ENCODE results near the gene HYAL1. TPM values are rescaled to one million over a fixed set of nuclear protein-coding genes. Genes with fewer than 3 reads are reported as not detected.

HYAL1 gene, protein sequence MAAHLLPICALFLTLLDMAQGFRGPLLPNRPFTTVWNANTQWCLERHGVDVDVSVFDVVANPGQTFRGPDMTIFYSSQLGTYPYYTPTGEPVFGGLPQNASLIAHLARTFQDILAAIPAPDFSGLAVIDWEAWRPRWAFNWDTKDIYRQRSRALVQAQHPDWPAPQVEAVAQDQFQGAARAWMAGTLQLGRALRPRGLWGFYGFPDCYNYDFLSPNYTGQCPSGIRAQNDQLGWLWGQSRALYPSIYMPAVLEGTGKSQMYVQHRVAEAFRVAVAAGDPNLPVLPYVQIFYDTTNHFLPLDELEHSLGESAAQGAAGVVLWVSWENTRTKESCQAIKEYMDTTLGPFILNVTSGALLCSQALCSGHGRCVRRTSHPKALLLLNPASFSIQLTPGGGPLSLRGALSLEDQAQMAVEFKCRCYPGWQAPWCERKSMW
- total RNA-seq, result 0.73 and 1.2 TPM in 2 replicates

DNA sequence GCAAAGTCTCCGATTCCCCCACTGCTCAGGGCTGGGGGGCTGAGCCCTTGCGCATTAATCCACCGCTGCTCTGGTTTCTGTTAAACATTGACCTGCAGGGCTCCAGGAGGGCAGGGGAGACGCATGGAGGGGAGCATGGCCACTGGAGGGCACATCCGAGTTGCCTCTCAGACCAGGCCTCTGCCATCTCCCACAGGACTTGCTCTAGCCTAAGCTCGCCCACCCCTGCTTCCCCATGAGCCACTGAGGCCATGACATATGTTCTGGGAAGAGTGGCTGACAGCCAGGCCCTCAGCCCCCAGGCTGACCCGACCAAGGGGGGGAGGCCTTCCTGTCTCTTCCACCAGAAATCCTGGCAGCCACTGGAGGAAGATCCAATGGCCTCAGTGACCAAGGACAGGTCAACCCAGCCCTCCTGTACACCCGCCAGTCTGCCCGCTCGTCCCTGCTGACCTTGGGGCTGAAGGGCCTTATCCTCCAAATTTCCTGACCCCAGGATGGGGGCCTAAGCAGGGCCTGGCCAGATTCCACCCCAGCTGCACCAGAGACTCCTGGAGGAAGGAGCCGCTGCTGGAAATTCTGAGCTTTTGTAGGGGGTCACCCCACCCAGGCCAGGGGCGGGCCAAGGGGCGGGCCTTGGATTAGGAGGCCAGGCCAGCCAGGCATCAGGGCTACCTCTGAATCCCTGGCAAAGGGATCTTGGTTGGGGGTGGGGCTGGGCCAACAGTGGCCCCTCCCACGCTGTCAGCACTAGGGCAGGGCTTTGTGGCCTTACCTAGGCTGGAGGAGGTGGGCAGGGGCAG, at the start of gene HYAL1:
Gene HYAL1, minus strand, starts transcription at position 562 of the 803 bp plus-strand sequence. CDS start 618 bp downstream, outside the sequence.
- DNase-seq (ENCODE audit: extremely low read depth, low read depth, low spot score), result no peak

DNA sequence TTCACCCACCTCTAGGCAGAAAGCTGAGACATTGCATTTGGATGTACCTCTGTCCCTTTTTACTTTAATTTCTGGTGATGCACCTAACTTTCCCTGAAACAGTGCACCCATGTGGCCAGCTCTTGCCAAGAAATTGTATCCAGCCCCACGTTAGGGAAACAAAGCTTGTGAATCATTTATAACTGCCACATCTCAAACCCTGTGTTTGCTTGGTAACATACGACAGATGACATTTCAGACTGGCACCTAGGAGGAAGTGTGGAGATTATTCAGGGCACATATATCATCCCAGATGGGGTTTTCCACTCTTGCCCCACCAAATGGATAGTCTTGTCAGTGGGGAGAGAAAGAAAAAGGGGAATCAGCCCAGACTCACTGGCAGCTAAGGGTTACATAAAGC, 49.4 kb upstream of the HYAL1 start:
- DNase-seq (ENCODE audit: extremely low read depth, low read depth, low spot score), result no peak

DNA sequence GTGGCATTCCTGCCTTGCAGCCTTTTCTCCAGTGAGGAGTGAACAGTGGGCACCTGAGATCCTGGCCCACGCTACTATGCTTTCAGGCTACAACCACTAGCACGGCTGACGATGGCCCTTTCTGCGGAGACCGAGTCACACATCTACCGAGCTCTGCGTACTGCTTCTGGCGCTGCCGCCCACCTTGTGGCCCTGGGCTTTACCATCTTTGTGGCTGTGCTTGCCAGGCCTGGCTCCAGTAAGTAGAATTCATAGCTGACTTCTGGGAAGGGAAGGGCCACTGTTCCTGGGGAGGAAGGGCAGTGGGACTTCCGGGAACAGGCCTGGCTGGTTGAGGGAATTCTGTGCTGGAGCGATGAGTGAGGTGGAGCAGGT, 47.9 kb upstream of the HYAL1 start:
- DNase-seq (ENCODE audit: extremely low read depth, low read depth, low spot score), result no peak

DNA sequence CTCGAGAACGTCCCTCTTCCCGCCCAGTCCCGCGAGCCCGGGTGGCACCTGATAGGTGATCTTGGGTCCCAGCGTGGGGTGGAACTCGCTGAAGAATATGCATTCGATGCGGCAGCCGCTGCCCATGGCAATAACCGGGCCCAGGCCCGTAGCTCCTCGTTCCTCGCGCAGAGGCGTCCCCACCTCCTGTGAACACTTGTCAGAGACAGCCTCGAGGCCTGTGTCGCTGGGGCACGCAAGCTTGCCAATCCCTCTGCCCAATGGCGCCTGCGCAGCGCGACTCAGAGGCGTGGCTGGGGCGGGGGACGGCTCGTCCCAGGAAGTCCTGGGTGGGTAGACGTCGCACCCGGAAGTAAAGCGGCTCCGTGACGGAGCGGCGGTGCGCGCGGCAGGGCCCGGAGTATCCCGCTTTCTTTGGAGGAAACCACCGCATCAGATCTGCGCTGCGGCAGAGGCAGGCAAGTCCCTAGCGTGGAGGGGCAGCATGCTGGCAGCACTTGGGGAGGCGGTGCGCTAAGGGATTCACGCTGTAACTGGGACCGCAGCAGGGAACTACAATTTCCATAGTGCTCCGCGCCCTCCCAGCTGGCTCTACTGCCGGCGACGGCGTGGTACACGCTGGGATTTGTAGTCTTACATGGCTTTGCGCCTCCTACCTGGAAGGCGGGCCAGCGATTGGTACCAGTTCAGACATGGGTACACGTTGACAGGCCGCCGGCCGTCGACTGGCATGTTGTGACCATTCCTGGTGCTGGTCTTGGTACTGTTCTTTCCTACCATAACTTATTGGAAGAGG, 47.4 kb upstream of the HYAL1 start, which contains the start of the genes CYB561D2 and NPRL2:
Gene CYB561D2, plus strand, starts transcription at position 336 of the 796 bp plus-strand sequence. CDS start 572 bp downstream, outside the sequence.
Gene NPRL2, minus strand, starts transcription at position 249 of the 796 bp plus-strand sequence. Its CDS starts 123 bp downstream, at position 126.
- DNase-seq (ENCODE audit: extremely low read depth, low read depth, low spot score), result no peak

DNA sequence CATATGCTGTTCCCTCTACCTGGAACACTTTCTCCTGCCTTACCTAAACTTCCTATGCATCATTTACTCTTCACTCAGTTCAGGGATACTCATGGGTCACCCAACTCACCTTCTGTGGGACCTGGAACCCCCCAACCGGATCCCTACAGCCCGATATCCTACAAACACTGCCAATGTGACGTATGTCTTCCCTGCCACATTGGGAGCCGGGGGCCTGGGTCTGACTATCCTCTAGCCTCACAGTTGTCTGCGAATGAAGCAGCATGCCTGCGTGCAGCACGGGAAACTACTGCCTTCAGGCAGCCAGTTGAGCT, 46.8 kb upstream of the HYAL1 start:
- no peak for DNase-seq (ENCODE audit: extremely low read depth, low read depth, low spot score)

DNA sequence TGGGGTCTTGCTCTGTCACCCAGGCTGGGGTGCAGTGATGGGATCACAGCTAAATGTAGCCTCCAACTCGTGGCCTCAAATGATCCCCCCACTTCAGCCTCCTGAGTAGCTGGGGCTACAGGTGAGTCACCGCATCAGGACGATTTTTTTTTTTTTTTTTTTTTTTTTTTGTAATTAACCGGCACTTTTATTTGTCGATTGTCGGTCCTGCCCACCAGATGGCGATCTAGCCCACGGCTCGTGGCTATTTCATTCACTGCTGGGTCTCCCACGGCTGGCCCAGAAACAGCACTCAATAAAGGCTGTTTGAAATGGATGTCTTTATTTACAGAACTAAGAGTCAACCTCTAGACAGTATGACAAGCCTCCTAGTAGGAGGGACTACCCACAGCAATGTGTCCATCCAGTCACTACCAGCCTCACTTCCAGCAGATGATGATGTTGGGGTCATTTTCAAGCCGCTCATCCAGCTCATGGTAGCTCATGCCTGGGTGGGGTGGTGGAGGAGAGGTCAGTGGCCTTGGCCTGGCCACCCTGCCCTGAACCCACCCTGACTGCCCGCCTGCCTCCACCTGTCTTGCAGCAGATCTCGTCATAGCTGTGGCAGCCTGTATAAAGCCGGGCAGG, 43.9 kb upstream of the HYAL1 start:
- no peak for DNase-seq (ENCODE audit: extremely low read depth, low read depth, low spot score)

DNA sequence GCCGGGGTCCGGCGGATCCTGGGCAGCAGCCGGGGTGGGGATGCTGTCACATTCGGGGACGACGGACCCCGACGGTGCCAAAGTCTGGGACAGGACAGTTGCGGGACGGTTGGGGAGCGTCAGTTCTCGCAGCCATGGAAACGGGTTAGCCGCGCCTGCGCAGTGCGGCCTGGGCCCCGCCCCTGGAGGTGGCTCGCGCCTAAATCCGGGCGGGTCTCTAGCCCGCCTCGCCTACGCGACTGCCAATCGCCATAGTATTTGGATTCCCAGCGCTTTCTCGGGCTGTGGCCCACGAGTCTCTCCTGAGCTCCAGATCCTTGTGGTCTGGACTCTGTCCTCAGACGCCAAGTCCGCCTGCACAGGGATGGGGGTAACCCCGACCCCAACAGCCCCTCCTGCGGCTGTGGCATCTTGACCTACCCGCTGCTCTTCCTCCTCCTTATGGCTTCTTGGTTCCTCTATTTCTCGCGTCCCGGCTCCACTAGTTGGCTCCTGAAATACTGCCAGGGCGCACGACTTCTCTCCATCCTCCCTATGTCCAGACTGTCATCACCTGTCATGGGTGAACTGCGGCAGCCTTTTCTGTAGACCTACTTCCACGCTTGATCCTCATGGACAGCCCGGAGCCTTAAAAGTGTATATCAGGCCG, 42.3 kb upstream of the HYAL1 start, which contains the start of gene ZMYND10:
Gene ZMYND10, minus strand, starts transcription at position 147 of the 649 bp plus-strand sequence. CDS start 153 bp downstream, outside the sequence.
- no peak for DNase-seq (ENCODE audit: extremely low read depth, low read depth, low spot score)

DNA sequence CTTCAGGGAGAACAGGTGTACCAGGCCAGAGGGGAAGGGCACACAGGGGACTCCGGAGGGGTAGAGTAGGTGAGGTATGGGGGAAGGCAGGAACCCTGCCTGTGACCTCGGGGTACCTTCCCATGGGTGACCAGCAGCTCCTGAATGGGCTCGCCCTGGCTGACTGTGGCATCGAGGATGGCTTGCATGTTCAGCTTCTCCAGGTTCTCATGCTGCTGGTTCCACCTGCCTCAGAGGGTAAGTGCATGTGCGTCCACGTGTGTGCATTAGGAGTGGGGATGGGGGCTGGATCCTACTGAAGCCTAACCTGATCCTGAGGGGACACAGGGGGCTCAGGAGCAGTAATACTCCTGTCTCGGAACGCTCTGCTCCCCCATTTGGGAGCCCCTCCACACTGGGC, 41.6 kb upstream of the HYAL1 start:
- no peak for DNase-seq (ENCODE audit: extremely low read depth, low read depth, low spot score)

DNA sequence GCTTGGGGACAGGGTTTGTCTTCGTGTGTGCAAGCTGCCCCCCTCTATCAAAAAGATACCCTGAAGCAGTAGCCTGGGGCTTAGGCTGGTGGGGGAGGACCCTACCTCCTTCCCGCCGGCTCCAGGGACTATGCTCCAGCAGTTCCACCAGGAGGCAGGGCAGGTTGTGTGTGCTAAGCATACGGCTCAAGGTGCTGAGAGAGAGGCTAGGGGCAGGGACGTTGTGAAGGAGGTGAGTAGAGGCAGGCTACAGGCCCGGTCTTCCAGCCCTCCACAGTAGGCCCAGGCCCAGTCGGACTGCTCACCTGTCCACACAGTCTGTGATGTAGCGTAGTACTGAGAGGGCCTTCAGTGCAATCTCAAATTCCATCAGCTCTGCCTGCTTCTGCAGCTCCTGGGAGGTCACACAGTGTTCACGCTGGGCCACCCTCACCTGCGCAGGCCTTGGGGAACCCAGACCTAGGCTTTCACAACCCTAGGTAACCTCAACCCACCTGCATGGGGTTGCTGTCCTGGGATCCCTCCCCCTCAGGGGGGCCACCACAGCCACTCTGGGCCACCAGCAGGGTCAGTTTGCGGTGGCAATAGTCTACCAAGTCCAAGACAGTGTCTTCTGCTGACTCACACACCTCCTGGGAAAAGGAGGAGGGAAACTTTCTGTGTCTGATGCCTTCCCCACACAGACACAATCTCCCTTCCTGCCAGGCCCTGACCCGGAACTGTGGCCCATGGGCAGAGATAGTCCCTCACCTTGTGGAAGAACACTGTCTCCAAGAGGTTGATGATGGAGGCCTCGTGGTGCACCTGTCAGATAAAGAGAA, 39.6 kb upstream of the HYAL1 start:
- DNase-seq (ENCODE audit: extremely low read depth, low read depth, low spot score), result no peak

DNA sequence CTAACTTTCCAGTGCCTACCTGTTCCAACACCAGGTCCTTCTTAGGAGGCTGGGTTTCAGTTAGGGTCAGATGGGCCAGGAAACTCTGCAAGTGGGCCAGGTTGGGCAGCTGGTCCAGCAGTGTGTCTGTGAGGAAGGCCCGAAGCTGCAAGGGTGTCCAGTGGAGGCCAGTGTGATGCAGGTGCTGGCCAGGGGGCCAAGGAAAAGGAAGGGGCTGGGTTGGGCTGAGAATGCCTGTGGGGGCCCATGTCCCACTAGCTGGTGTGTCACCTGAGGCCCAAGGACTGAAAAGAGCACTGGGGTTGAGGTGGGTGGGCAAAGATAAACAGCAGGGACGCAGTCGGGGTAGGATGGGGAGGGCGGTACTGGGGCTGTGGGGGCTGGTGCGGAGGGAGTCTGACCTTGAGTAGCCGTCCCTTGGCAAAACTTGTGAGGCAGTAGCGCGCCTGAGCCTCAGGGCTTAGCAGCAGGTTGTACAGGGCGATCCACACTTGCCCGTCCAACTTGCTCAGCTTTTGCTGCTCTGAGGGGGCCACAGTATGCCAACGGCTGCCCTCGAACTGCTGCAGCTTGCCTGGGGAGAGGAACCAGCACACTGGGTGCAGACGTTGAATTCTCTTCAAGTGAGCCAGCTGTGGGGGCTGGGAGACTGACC, 38.7 kb upstream of the HYAL1 start:
- no peak for DNase-seq (ENCODE audit: extremely low read depth, low read depth, low spot score)

DNA sequence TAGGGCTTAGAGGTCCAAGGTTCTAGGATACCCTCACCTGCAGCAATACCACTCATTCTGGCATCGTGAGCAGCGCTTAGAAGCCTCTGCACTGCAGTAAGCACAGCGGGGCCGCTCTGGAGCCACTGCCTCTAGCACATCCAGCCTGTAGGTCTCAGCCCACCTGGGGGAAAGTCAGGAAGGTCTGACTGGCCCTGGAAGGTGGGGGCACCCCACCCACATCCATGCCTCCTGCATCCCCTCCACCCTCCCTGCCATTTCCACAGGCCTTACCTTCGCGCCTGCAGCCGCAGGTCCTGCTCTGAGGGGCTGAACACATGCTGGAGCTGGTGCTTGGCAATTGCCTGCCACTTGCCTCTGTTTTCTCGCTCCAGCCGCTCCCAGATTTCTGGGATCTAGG, 38.2 kb upstream of the HYAL1 start:
- no peak for DNase-seq (ENCODE audit: extremely low read depth, low read depth, low spot score)

DNA sequence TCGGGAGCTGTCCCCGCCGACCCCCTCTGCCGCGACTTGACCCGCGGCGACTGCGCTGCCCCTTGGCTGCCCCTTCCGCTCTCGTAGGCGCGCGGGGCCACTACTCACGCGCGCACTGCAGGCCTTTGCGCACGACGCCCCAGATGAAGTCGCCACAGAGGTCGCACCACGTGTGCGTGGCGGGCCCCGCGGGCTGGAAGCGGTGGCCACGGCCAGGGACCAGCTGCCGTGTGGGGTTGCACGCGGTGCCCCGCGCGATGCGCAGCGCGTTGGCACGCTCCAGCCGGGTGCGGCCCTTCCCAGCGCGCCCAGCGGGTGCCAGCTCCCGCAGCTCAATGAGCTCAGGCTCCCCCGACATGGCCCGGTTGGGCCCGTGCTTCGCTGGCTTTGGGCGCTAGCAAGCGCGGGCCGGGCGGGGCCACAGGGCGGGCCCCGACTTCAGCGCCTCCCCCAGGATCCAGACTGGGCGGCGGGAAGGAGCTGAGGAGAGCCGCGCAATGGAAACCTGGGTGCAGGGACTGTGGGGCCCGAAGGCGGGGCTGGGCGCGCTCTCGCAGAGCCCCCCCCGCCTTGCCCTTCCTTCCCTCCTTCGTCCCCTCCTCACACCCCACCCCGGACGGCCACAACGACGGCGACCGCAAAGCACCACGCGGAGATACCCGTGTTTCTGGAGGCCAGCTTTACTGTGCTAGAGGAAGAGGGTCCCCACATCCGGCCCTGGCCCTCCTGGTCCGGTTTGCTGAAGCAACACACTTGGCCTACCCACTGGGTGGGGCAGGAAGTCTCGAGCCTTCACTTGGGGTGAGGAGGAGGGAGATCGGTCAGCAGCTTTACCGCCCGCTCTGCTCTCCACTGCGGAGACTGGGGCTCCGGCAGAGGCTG, 37.3 kb upstream of the HYAL1 start, which contains the start of gene RASSF1:
Gene RASSF1, minus strand, starts transcription at position 389 of the 882 bp plus-strand sequence. Its CDS starts 31 bp downstream, at position 358.
- no peak for DNase-seq (ENCODE audit: extremely low read depth, low read depth, low spot score)

DNA sequence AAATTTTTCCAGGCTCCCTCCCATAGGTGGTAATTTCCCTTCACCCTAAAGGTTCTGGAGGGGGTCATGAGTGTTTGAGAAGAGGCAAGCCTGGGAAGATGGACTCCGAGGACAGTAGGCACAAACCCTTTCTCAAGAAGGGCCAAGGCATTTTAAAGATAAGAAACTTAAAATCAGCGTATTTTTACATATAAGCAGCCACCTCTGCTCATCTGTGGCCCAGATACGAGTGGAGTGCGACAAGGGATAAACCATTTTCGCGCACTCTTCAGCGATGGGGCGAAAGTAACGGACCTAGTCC, 36.7 kb upstream of the HYAL1 start:
- DNase-seq (ENCODE audit: extremely low read depth, low read depth, low spot score), result no peak

DNA sequence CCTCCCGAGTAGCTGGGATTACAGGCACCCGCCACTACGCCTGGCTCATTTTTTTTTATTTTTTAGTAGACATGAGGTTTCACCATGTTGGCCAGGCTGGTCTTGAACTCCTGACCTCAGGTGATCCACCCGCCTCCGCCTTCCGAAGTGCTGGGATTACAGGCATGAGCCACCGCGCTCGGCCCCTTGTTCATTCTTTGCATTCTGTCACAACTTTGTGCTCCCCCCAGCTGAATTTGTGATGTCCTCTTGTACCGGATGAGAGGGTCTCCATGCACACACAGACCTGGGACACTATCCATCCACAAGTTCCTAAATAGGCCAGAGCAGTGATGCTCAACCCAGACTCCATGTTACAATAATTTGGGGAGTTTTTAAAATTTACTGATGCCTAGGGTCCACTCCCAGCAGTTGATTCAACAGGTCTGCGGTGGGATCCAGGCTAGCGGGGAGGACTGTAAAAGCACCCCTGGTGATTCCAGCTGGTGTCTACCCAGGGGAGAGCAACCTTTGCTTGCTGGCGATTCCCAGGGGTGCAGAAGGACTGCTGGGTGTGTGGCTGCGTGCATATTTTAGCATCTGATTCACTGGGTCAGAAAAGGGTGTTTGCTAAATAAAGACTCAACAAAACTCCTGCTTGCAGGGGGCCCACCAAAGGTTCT, 36.2 kb upstream of the HYAL1 start:
- DNase-seq (ENCODE audit: extremely low read depth, low read depth, low spot score), result no peak

DNA sequence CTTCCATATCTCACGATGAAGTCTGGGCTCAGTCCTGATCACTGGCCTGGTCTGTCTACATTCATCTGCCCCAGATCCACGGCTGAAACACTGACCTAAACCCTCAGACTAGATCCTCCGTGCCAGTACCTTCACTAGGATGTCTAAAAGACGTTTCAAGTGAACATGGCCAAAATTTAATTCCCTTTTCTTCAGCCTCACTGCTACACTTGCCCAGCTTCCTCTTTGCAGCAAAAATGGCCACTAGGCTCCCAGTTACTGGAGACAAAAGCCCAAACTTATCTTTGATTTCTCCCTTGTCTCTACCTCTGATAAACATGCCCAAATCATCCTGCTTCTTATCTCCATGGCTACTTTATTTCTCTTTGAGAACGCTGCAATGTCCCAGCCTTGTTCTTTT, 35.6 kb upstream of the HYAL1 start:
- no peak for DNase-seq (ENCODE audit: extremely low read depth, low read depth, low spot score)

DNA sequence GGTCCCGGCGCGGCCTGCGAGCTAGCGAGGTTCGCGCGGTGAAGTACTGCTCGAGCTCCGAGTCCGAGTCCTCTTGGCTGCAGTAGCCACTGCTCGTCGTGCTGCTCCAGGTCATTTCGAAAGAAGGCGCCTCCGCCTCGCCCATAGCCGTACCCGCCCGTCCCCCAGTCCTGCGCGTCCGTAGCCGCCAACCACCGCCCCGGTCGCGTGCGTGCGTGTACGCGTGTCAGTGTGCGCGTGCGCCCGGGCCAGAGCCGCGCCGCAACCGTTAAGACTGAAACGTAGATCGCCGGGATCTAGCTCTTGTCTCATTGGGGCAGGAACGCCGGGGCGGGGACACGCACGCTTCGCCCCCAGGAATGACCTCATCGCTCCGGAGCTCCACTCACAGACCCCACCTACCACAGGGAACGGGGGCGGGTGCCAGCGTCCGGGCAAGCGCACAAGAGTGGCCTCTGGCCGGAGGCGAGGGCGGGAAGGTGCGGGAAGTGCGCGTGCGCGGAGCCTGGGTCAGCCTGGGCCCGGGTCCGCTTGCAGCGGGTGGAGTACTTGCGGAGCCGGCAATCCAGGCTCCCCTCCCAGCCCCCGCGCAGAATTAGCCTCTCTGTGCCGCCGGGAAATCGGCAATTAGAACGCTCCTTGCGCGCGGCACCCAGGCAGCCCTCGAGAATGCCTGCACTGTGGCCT, 33.9 kb upstream of the HYAL1 start:
- no peak for DNase-seq (ENCODE audit: extremely low read depth, low read depth, low spot score)
